Endothelial cell of umbilical vein (primary cell): ENCODE results near the gene PTPRE. TPM values are rescaled to one million over a fixed set of nuclear protein-coding genes. Genes with fewer than 3 reads are reported as not detected.

ENCODE experiments used
- BruUV-seq: library from RNA; stranded (reverse); fragments of 400-500 nt; replicated peaks from 2 replicates; lab custom pipeline; 2021; lab: Mats Ljungman, UMichigan
- CTCF ChIA-PET: fragments of 300-600, 350-600 bp; sonication (Branson Sonifier 250); formaldehyde crosslinking; loops from one replicate; lab custom pipeline; 2021; ENCODE audit warnings: antibody characterized with exemption, inconsistent platforms; lab: Charles Lee
- POLR2A ChIA-PET: fragments of 300-600, 350-600 bp; sonication (Branson Sonifier 250); formaldehyde crosslinking; loops from one replicate; lab custom pipeline; 2021; ENCODE audit warnings: antibody characterized with exemption, inconsistent platforms; lab: Charles Lee
- DNase-seq: peaks from one replicate; pipeline ENCODE4 v3.0.0-alpha.2; 2011; ENCODE audit warnings: low read depth, low spot score
- FAIRE-seq: peaks from 2 replicates; lab custom pipeline; 2011; peaks lifted over from hg19 to GRCh38; lab: Jason Lieb, UNC
- H2AFZ ChIP-seq: 2 replicates; pipeline ENCODE4 v1.6.0; 2012; ENCODE audit warnings: low read depth, low read length, control low read depth, inconsistent platforms
- H3K27ac ChIP-seq: 2 replicates; pipeline ENCODE4 v1.5.1; 2011; ENCODE audit warnings: low read depth, mild to moderate bottlenecking, control low read depth, low read length, moderate library complexity; ENCODE audit not compliant: insufficient read depth
- H3K27me3 ChIP-seq, 2 experiments: 2 replicates each; pipeline versions ENCODE4 v1.6.0 to v1.6.1; 2011; ENCODE audit warnings: low read length in 2 of 2, mixed read lengths in 1 of 2; ENCODE audit not compliant: control insufficient read depth in 2 of 2, insufficient read depth in 2 of 2
- H3K36me3 ChIP-seq, 2 experiments: 2 replicates in 1 of 2; 3 replicates in 1 of 2; pipeline ENCODE4 v1.5.1; 2011; ENCODE audit warnings: low read length in 2 of 2, mild to moderate bottlenecking in 1 of 2, moderate library complexity in 1 of 2; ENCODE audit not compliant: control insufficient read depth in 2 of 2, insufficient read depth in 2 of 2; ENCODE audit errors: extremely low read depth in 1 of 2
- H3K4me1 ChIP-seq: 3 replicates; pipeline ENCODE4 v1.5.1; 2011; ENCODE audit warnings: mild to moderate bottlenecking, low read length; ENCODE audit not compliant: control insufficient read depth, insufficient read depth; ENCODE audit errors: extremely low read depth
- H3K4me2 ChIP-seq: 2 replicates; pipeline ENCODE4 v1.6.1; 2011; ENCODE audit warnings: low read length, control low read depth, mixed read lengths; ENCODE audit not compliant: insufficient read depth
- H3K4me3 ChIP-seq, 3 experiments: fragments of 200-600 bp in 1 of 3; sonication (generic), shearing (Covaris generic) in 1 of 3; replicated peaks in 1 of 3; 2 replicates each; pipeline ENCODE4 v1.5.1; 2011 to 2016; ENCODE audit warnings: control low read depth in 3 of 3, low read length in 3 of 3, mild to moderate bottlenecking in 2 of 3, inconsistent platforms in 1 of 3, low read depth in 1 of 3, moderate library complexity in 1 of 3; ENCODE audit not compliant: insufficient read depth in 1 of 3
- H3K79me2 ChIP-seq: 2 replicates; pipeline ENCODE4 v1.6.0; 2012; ENCODE audit warnings: low read length, inconsistent platforms; ENCODE audit not compliant: control insufficient read depth, insufficient read depth
- H3K9ac ChIP-seq: replicated peaks from 2 replicates; pipeline ENCODE3; 2011; ENCODE audit warnings: low read length, control low read depth; ENCODE audit not compliant: insufficient read depth; ENCODE audit errors: extremely low read depth
- H3K9me1 ChIP-seq: replicated peaks from 3 replicates; pipeline ENCODE4 v1.6.0; 2011; ENCODE audit warnings: mild to moderate bottlenecking, low read length; ENCODE audit not compliant: control insufficient read depth, insufficient read depth; ENCODE audit errors: extremely low read depth
- H3K9me3 ChIP-seq: replicated peaks from 2 replicates; pipeline ENCODE4 v1.5.1; 2012; ENCODE audit warnings: low read length, inconsistent platforms; ENCODE audit not compliant: control insufficient read depth, insufficient read depth
- H4K20me1 ChIP-seq: replicated peaks from 2 replicates; pipeline ENCODE3; 2011; ENCODE audit warnings: mild to moderate bottlenecking, low read length; ENCODE audit not compliant: control insufficient read depth, insufficient read depth; ENCODE audit errors: extremely low read depth
- EZH2 ChIP-seq: IDR thresholded peaks from 2 replicates; pipeline ENCODE4 v1.6.1; 2012; ENCODE audit warnings: borderline replicate concordance, low read depth, mild to moderate bottlenecking, moderate library complexity, low read length, inconsistent platforms; ENCODE audit not compliant: severe bottlenecking
- FOS ChIP-seq: IDR thresholded peaks from 2 replicates; pipeline ENCODE4 v1.6.1; 2011; ENCODE audit warnings: mild to moderate bottlenecking, low read length, moderate library complexity, borderline replicate concordance; ENCODE audit not compliant: insufficient read depth
- GATA2 ChIP-seq: IDR thresholded peaks from 2 replicates; pipeline ENCODE4 v1.7.0; 2011; ENCODE audit warnings: low read depth, mild to moderate bottlenecking, moderate library complexity, mixed read lengths, low read length; ENCODE audit not compliant: insufficient read length, insufficient read depth
- JUN ChIP-seq: IDR thresholded peaks from 2 replicates; pipeline ENCODE4 v1.6.1; 2011; ENCODE audit warnings: borderline replicate concordance, low read depth; ENCODE audit not compliant: insufficient read length, insufficient read depth
- MYC ChIP-seq: IDR thresholded peaks from one replicate; pipeline ENCODE4 v1.6.1; 2011; ENCODE audit warnings: mild to moderate bottlenecking, low read depth, low read length
- POLR2A ChIP-seq: IDR thresholded peaks from 2 replicates; pipeline ENCODE4 v1.6.1; 2012; ENCODE audit warnings: low read depth, mild to moderate bottlenecking, control low read depth, low read length
- POLR2AphosphoS5 ChIP-seq: IDR thresholded peaks from 2 replicates; pipeline ENCODE4 v1.6.1; 2012; ENCODE audit warnings: low read depth, mild to moderate bottlenecking, control low read depth, low read length, moderate library complexity; ENCODE audit not compliant: insufficient read depth
- dilution Hi-C: fragments of 300-500 bp; cut with MboI; formaldehyde crosslinking; loops from one replicate; pipeline ENCODE4 v1.15.0; 2019; ENCODE audit warnings: low sequenced_read_pairs; ENCODE audit not compliant: extremely low pct_ligation_motif_present
- intact Hi-C: fragments of 100-400 bp; cut with micrococcal nuclease; formaldehyde crosslinking; loops from one replicate; pipeline ENCODE4 v1.10.0; 2022
- polyA plus RNA-seq, 4 experiments: library from polyadenylated mRNA; depleted of rRNA in 3 of 4; stranded (reverse) in 3 of 4; unstranded in 1 of 4; fragments of >200 nt; gene quantifications; 2 replicates each; pipeline versions ENCODE4 v1.2.1 to v1.2.3, GENCODE V29; 2011 to 2012; ENCODE audit warnings: missing spikeins in 1 of 4
- total RNA-seq: library from RNA; stranded (reverse); gene quantifications from 2 replicates; pipeline ENCODE4 v1.2.3, GENCODE V29; 2021
- TF ChIP-seq, protein P1 (sequence below): IDR thresholded peaks from 2 replicates; pipeline ENCODE4 v1.6.1; 2011; ENCODE audit not compliant: insufficient read depth, insufficient read length
- TF ChIP-seq, protein P2 (sequence below), 2 donors: IDR thresholded peaks; 1 replicate in 1 of 2; 2 replicates in 1 of 2; pipeline ENCODE4 v1.5.1; 2011; ENCODE audit warnings: low read length in 2 of 2, mild to moderate bottlenecking in 2 of 2, moderate library complexity in 2 of 2, control low read depth in 1 of 2, inconsistent platforms in 1 of 2, low read depth in 1 of 2; ENCODE audit not compliant: insufficient read depth in 1 of 2; ENCODE audit errors: extremely low read depth in 1 of 2

The PTPRE gene
- total and polyA plus RNA-seq, 2 donors (not counting 3 experiments of a cell fraction or from before 2014, with no cell fraction given) = 37.3 to 116 TPM

DNA sequence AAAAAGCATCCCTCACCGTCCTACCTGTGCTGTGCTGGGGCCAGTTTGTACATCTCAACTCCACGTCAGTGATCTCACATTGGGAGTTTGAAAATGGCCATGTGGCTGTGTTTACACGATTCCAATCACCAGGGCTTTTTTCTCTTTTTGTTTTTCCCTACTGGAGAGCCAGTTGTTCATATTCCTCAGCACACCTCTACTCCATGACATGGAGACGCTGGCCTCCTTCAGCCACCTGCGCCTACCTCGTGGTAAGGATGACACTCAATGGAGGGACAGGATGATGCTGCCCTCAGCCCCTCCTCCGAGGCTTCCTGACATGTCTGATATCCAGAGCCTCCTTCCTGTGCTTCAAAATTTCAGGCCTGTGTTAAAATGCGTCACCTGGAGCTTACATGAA, 24.5 kb upstream of the PTPRE start:
- no peak overlapping the region for H2AFZ ChIP-seq
- no peaks in the 10 kb centered on the region for H4K20me1 ChIP-seq
- TF ChIP-seq POLR2AphosphoS5 = no peak
- TF ChIP-seq EZH2 = no peak
- TF ChIP-seq GATA2 = no peak
- TF ChIP-seq FOS = no peak
- TF ChIP-seq, protein P1, sequence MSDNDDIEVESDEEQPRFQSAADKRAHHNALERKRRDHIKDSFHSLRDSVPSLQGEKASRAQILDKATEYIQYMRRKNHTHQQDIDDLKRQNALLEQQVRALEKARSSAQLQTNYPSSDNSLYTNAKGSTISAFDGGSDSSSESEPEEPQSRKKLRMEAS = no peak
- TF ChIP-seq POLR2A = no peak
- TF ChIP-seq JUN = no peak
- no peak for TF ChIP-seq MYC
- TF ChIP-seq, protein P2, sequence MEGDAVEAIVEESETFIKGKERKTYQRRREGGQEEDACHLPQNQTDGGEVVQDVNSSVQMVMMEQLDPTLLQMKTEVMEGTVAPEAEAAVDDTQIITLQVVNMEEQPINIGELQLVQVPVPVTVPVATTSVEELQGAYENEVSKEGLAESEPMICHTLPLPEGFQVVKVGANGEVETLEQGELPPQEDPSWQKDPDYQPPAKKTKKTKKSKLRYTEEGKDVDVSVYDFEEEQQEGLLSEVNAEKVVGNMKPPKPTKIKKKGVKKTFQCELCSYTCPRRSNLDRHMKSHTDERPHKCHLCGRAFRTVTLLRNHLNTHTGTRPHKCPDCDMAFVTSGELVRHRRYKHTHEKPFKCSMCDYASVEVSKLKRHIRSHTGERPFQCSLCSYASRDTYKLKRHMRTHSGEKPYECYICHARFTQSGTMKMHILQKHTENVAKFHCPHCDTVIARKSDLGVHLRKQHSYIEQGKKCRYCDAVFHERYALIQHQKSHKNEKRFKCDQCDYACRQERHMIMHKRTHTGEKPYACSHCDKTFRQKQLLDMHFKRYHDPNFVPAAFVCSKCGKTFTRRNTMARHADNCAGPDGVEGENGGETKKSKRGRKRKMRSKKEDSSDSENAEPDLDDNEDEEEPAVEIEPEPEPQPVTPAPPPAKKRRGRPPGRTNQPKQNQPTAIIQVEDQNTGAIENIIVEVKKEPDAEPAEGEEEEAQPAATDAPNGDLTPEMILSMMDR (IDR thresholded peaks at IDR 0.05; ENCODE audit: extremely low read depth in 1 of 2, insufficient read depth in 1 of 2, low read depth in 1 of 2, low read length in 2 of 2) = no peak
- no peak overlapping the region for H3K27ac ChIP-seq
- H3K4me2 ChIP-seq = no peak overlapping the region
- H3K9ac ChIP-seq = no peak overlapping the region
- H3K36me3 ChIP-seq = no peaks in the 10 kb centered on the region
- BruUV-seq = no TSS peak
- DNase-seq (no peak), FAIRE-seq (no peak)
- no peaks in the 10 kb centered on the region for H3K9me3 ChIP-seq
- no peaks in the 10 kb centered on the region for H3K27me3 ChIP-seq
- H3K79me2 ChIP-seq = no peaks in the 10 kb centered on the region
- peaks cover 3% of the 10 kb centered on the region for H3K4me1 ChIP-seq
- dilution Hi-C loops = no loop called here
- ChIA-PET CTCF (no interaction called here), POLR2A (no interaction called here)
- H3K4me3 ChIP-seq = no peak overlapping the region
- H3K9me1 ChIP-seq = no peaks in the 10 kb centered on the region
- intact Hi-C loops = no loop called here
